GM18517 (cell line): ENCODE data around the gene MRGPRX2.

Source experiments
- ATAC-seq: cut with Tn5 transposase; IDR thresholded peaks from one replicate; pipeline ENCODE4 v1.9.1; 2021; ENCODE audit warnings: mild to moderate bottlenecking, moderate library complexity; ENCODE audit not compliant: unreplicated experiment

Gene MRGPRX2

DNA sequence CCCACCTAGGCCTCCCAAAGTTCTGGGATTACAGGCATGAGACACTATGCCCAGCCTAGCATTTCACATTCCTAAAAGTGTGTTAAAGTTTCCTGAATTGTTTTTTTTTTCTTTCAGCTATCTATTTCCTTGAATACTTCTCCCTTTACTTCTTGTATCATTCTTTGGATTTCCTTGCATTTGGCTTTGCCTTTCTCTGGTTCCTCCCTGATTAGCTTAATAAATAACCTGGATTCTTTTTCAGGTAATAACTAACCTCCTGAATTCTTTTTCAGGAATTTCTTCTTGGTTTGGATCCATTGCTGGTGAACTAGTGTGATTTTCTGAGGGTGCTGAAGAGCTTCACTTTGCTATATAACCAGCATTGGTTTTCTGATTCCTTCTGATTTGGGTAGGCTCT is 47.9 kb downstream of the MRGPRX2 start:
- no peak for ATAC-seq
